Rectal smooth muscle tissue (tissue), 1 donor: ENCODE measurements around the gene ARFIP2.

ENCODE experiments used
- H3K27ac ChIP-seq: one replicate; pipeline ENCODE4 v1.7.0; 2013; ENCODE audit warnings: low read depth, low read length, inconsistent platforms
- H3K27me3 ChIP-seq: one replicate; pipeline ENCODE4 v1.7.0; 2013; ENCODE audit warnings: low read length; ENCODE audit not compliant: control insufficient read depth, insufficient read depth
- H3K36me3 ChIP-seq: one replicate; pipeline ENCODE4 v1.7.0; 2013; ENCODE audit warnings: low read length; ENCODE audit not compliant: control insufficient read depth, insufficient read depth
- H3K4me1 ChIP-seq: one replicate; pipeline ENCODE4 v1.7.0; 2013; ENCODE audit warnings: low read length; ENCODE audit not compliant: control insufficient read depth, insufficient read depth
- H3K4me3 ChIP-seq: one replicate; pipeline ENCODE4 v1.7.0; 2013; ENCODE audit warnings: low read length
- H3K9ac ChIP-seq: one replicate; pipeline ENCODE4 v1.7.0; 2013; ENCODE audit warnings: low read length

The ARFIP2 gene

DNA sequence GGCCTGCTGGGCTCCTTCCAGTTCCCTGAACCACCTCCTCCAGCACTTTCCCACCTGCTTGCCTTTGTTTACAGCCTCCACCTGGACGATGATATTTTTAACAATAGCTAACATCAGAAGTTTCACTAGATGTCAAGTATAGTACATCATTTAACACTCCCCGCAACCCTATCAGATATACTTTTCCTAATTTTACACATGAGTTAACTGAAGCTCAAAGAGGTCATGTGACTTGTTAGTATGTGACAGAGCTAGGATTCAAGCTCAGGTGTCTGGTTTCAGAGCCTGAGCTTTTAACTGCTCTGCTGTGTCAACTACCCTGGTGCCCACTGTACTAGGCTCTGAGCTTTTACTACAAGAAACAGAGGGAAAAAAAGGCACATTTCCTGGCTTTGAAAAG lies 26.1 kb downstream of the ARFIP2 start:
- Histone ChIP-seq H3K36me3 (peaks cover 52% of the 10 kb centered on the region), H3K9ac (no peak overlapping the region), H3K4me3 (no peak overlapping the region), H3K4me1 (no peaks in the 10 kb centered on the region), H3K27me3 (no peaks in the 10 kb centered on the region), H3K27ac (no peak overlapping the region)

GRCh38 chr11:6453152-6453551 lies 28.0 kb downstream of the ARFIP2 start:
- Histone ChIP-seq H3K36me3 (peaks cover 54% of the 10 kb centered on the region), H3K27ac (no peak overlapping the region), H3K4me1 (no peaks in the 10 kb centered on the region), H3K27me3 (no peaks in the 10 kb centered on the region), H3K9ac (no peak overlapping the region), H3K4me3 (no peak overlapping the region)

DNA sequence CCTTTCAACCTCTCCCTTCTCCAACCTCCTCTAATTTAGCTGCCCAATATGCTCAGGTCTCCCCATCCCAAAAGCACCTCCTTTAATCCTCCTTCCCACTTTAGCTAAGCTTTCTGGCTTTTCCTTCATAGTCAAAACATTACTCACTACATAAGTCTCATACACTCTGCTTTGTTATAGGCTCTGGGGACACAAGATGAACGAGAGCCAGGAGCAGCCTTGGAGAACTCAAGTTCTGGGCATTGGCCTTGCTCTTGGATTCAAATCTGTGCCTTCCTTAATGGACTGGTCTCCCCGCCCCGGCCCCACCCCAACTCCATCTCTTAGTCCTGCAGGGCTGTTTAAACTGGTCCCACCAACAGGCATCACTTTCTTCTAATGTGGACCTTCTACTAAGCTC lies 28.9 kb downstream of the ARFIP2 start:
- no peak overlapping the region for H3K4me3 ChIP-seq
- H3K4me1 ChIP-seq = no peaks in the 10 kb centered on the region
- no peak overlapping the region for H3K9ac ChIP-seq
- H3K36me3 ChIP-seq = peaks cover 46% of the 10 kb centered on the region
- no peak overlapping the region for H3K27ac ChIP-seq
- no peaks in the 10 kb centered on the region for H3K27me3 ChIP-seq

- Histone ChIP-seq H3K4me1 (no peaks in the 10 kb centered on the region), H3K27me3 (no peaks in the 10 kb centered on the region), H3K36me3 (peaks cover 24% of the 10 kb centered on the region), H3K27ac (no peak overlapping the region), H3K4me3 (no peak overlapping the region), H3K9ac (no peak overlapping the region)
These were observed 32.6 kb downstream of the ARFIP2 start for GRCh38 chr11:6448574-6448973.

- Histone ChIP-seq H3K4me1 (no peaks in the 10 kb centered on the region), H3K36me3 (no peaks in the 10 kb centered on the region), H3K27ac (no peak overlapping the region), H3K4me3 (no peak overlapping the region), H3K9ac (no peak overlapping the region), H3K27me3 (no peaks in the 10 kb centered on the region)
These were observed 37.7 kb downstream of the ARFIP2 start for GRCh38 chr11:6443269-6444003.

DNA sequence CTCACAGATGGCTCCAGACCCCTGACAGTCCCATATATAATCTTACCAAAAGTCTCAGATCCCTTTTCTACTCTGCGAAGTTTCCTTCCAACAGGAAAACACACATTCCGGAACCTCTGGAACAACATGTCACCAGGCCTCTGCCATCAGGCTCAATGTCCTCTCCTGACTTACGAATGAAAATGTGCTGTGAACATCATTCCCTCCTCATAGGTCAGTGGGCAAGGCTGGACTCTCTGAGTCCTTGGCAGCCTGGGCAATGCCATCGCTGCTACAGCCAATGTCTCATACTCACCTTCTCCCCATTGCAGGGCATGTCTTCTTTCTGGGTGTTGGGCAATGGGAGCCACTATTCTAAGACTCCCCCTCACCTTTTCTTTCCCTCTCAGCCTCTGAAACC lies 38.7 kb downstream of the ARFIP2 start:
- Histone ChIP-seq H3K27me3 (no peaks in the 10 kb centered on the region), H3K27ac (no peak overlapping the region), H3K4me3 (no peak overlapping the region), H3K9ac (no peak overlapping the region), H3K4me1 (no peaks in the 10 kb centered on the region), H3K36me3 (no peaks in the 10 kb centered on the region)

- H3K27ac ChIP-seq = no peak within 1 kb of the TSS
- H3K4me1 ChIP-seq = no peaks in the 10 kb centered on the region
- no peak within 1 kb of the TSS for H3K9ac ChIP-seq
- no peaks in the 10 kb centered on the region for H3K27me3 ChIP-seq
- H3K36me3 ChIP-seq = no peaks in the 10 kb centered on the region
- no peak within 1 kb of the TSS for H3K4me3 ChIP-seq
These were observed 40.2 kb downstream of the ARFIP2 start, which contains the start of gene HPX for GRCh38 chr11:6440906-6441358. Gene HPX, minus strand, starts transcription at chr11:6440987. Its CDS starts 24 bp downstream, at chr11:6440963.

DNA sequence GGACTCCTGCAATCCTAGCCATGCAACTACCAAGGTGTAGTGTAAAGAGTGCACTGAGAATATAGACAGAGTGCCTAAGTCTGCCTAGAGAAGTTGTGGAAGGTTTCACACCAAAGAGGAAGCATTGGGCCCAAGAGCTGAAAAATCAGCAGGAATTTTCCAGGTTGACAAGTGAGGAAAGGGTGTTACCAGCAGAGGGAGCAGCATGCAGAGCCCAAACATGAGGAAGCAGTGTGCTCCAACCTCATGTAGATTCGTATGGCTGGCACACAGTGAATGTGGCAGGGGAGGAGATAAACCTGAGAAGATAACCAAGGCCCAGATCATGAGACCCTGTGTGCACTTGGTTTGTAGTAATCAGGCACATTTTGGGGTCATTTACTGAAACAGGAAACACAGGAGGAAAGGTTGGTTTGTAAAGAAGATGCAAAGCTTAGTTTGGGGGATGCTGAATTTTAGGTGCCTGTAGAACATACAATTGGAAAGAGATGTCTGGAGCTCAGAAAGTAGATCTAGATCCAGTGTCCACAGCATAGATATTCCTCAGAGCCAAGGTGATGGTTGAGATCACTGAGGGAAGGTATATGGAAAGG lies 42.1 kb downstream of the ARFIP2 start:
- H3K4me3 ChIP-seq = no peak overlapping the region
- H3K4me1 ChIP-seq = no peaks in the 10 kb centered on the region
- no peak overlapping the region for H3K9ac ChIP-seq
- H3K27ac ChIP-seq = no peak overlapping the region
- H3K36me3 ChIP-seq = no peaks in the 10 kb centered on the region
- no peaks in the 10 kb centered on the region for H3K27me3 ChIP-seq

DNA sequence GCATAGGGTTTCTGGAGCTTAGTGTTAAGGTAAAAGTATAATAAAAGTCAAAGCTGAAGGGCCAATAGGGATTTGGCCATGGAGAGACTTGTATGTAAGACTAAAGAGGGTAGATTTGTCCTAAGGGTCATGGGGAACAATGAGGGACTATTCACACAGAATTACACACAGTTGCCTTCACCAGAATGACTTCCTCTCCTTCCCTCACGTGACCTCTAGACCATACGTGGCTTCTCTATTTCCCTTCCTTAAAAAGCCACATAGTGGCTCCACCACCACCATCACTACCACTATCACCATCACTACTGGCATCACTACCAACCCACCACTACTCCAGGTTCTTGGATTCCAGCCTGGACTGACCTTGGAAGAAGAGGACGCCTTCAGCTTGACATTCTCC lies 43.1 kb downstream of the ARFIP2 start:
- Histone ChIP-seq H3K27me3 (no peaks in the 10 kb centered on the region), H3K27ac (no peak overlapping the region), H3K36me3 (no peaks in the 10 kb centered on the region), H3K9ac (no peak overlapping the region), H3K4me3 (no peak overlapping the region), H3K4me1 (no peaks in the 10 kb centered on the region)

GRCh38 chr11:6437423-6437822 lies 43.7 kb downstream of the ARFIP2 start:
- Histone ChIP-seq H3K4me3 (no peak overlapping the region), H3K36me3 (no peaks in the 10 kb centered on the region), H3K27ac (no peak overlapping the region), H3K27me3 (no peaks in the 10 kb centered on the region), H3K9ac (no peak overlapping the region), H3K4me1 (no peaks in the 10 kb centered on the region)

- H3K27me3 ChIP-seq = no peaks in the 10 kb centered on the region
- no peak overlapping the region for H3K9ac ChIP-seq
- no peak overlapping the region for H3K27ac ChIP-seq
- H3K36me3 ChIP-seq = no peaks in the 10 kb centered on the region
- H3K4me1 ChIP-seq = no peaks in the 10 kb centered on the region
- H3K4me3 ChIP-seq = no peak overlapping the region
These were observed 47.0 kb downstream of the ARFIP2 start for GRCh38 chr11:6433998-6434660.

DNA sequence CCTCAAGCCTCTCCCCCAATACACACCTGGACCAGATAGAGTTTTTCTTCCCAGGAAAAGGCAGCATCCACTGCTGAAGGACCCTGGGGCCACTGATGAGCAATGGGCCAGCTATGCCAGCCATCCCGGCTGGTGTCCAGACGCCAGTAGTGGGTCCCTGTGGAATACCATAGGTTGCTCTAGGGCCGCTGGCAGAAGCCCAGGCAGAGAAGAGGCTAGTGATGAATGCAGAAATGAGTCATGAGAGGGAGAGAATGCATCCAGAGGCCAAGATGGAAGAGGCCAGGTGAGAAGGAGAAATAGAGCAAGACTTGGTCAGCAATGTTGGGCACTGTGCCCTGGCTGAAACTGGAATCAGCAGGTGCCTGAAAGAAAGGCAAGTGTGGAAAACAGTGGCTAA lies 49.3 kb downstream of the ARFIP2 start:
- no peaks in the 10 kb centered on the region for H3K27me3 ChIP-seq
- no peaks in the 10 kb centered on the region for H3K4me1 ChIP-seq
- no peak overlapping the region for H3K4me3 ChIP-seq
- no peak overlapping the region for H3K27ac ChIP-seq
- no peaks in the 10 kb centered on the region for H3K36me3 ChIP-seq
- H3K9ac ChIP-seq = no peak overlapping the region
